ENCODE measurements around the gene KCTD12.
A peak's percentile ranks its signal among the peaks of the same experiment; 100 is the strongest.

The KCTD12 gene

DNA sequence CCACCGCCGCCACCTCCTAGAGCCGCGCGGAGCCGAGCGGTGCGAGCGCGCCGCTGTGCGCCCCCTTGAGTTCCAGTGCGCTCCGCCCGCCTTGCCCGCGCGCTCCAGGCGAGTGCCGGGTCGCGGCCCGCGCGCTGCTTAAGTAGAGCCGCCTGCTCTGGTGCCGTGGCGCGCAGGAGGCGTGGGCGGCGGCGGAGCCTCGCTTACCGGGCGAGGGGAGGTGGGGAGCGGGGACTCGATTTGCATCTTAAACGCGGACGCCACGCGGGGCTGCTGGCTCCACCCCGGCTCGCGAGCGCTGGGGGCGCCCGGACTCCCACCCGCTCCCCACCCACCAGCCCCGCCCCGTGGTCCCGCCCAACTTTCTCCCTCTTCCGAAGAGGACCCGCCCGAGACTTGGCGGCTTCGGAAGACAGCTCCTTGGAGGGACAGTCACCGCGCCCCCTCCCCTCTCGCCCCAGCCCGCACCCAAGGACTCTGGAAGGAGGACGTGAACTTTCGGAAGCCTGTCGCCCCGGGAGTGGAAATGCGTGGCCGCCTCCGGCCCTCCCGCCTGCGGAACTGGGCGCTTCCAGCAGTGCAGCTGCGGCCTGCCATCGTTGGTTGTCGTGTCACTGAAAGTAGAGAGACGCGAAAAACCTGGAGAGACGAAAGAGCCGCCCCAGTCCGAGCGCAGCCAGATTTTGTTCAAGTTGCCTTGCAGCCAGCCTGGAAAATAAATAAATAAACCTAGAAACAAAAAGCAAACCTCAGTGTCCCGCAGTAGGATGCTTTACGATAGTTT is at the start of gene KCTD12:
Gene KCTD12, minus strand, starts transcription at position 114 of the 784 bp plus-strand sequence. CDS start 257 bp downstream, outside the sequence.
- TF ChIP-seq GATA3 (IDR thresholded peaks at IDR 0.05; ENCODE audit: low read depth, low read length) (no peak), GATA2 (IDR thresholded peaks at IDR 0.05; ENCODE audit: low read depth, low read length) (no peak)

DNA sequence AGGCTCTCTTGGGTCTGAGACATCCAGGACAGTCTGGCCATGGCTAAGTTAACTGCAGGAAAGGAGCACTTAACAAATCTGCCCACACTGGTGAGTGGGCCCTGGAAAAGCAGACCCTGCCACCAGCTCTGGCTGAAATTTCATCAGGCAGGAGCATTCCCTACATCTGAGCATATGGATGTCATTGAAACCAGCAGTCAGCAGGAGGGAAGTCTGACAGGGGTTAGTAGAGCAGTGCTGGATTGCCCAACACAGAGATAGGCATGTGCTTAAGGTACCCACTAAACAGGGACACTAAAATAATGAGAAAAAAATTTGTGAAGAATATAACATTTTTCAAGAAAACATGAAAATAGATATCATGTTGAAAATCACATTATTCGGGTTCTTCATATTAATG is 48.5 kb upstream of the KCTD12 start:
- TF ChIP-seq GATA2 (IDR thresholded peaks at IDR 0.05; ENCODE audit: low read depth, low read length), result no peak
- TF ChIP-seq GATA3 (IDR thresholded peaks at IDR 0.05; ENCODE audit: low read depth, low read length), result no peak

DNA sequence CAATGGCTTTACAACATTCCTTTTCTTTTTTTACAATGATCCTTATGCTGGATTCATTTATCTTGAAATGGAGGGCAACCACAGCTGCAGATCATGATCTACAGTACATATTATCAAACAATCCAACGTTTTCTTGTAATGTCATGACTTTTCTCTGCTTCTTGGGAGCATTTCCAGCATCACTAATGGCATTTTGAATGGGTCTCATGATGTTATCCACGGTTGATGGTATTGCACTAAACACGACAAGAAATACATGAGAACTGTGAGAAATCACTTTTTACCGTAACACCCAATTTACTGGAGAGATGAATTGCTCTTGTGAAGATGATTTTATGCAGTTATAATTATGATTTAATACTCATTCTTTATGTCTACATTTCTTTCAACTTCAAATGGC is 45.9 kb upstream of the KCTD12 start:
- TF ChIP-seq GATA3 (IDR thresholded peaks at IDR 0.05; ENCODE audit: low read depth, low read length) (no peak), GATA2 (IDR thresholded peaks at IDR 0.05; ENCODE audit: low read depth, low read length) (no peak)

DNA sequence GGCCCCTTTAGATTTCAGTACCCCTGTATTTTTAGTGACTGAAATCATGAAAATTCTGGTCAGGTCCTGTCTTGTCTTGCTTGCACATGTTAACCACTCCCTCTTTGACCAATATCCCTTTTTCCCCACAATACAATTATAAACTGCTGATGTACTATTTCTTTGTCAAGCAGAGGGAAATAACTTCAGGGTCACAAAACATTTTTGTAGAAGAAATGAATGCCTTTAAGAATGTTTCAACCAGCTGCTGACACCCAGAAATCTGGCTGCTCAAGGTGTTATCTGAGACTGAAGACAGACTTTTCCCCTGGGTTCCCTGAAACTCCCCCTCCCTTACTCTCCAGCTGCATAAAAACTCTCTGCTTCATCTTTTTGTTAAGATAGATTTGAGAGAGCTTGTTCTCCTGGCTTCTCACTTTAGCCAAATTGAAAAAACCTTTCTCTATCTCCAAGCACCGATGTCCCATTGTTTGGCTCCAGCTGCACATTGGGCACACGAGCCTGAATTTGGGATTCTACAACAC is 43.7 kb upstream of the KCTD12 start:
- TF ChIP-seq GATA2 (IDR thresholded peaks at IDR 0.05; ENCODE audit: low read depth, low read length), result no peak
- TF ChIP-seq GATA3 (IDR thresholded peaks at IDR 0.05; ENCODE audit: low read depth, low read length), result no peak

DNA sequence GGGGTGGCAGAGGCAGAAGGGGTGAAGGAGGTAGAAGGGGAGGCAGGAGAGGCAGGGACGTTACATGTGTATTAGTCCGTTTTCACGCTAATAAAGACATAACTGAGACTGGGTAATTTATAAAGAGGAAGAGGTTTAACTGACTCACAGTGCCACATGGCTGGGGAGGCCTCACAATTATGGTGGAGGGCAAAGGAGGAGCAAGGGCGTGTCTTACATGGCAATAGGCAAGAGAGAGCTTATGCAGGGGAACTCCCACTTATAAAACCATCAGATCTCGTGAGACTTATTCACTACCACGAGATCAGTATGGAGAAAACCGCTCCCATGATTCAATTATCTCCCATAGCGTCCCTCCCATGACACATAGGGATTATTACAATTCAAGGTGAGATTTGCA is 43.1 kb upstream of the KCTD12 start:
- no peak for TF ChIP-seq GATA3 (IDR thresholded peaks at IDR 0.05; ENCODE audit: low read depth, low read length)
- no peak for TF ChIP-seq GATA2 (IDR thresholded peaks at IDR 0.05; ENCODE audit: low read depth, low read length)

DNA sequence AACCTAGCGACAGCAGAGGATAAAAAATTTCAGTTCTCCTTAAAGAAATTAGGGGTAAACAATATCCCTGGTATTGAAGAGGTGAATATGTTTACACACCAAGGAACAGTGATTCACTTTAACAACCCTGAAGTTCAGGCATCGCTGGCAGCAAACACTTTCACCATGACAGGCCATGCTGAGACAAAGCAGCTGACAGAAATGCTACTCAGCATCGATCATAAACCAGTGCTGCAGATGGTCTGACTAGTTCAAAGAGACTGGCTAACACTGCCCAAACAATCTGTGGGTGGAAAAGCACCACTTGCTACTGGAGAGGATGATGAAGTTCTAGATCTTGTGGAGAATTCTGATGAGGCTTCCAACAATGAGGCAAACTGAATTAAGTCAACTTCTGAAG is 42.3 kb upstream of the KCTD12 start:
- TF ChIP-seq GATA2 (IDR thresholded peaks at IDR 0.05; ENCODE audit: low read depth, low read length), result no peak
- no peak for TF ChIP-seq GATA3 (IDR thresholded peaks at IDR 0.05; ENCODE audit: low read depth, low read length)

DNA sequence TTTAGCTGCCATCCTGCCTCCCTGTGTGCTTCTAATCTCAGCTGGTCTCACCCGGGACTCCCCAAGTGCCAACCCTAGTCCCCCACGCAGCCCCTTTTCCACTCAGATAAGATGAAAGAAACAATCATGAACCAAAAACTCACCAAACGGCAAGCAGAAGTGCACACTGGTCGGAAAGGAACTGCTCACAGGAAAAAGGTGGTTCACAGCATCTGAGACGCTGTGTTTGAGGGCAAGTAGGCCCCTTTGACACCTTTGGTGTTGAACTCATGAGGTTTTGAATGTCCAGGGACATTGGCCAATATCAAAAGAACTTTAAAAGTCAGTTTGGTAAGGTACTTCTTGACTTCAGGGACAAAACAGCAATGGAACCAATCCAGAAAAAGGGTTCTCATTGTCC is 41.8 kb upstream of the KCTD12 start:
- no peak for TF ChIP-seq GATA3 (IDR thresholded peaks at IDR 0.05; ENCODE audit: low read depth, low read length)
- TF ChIP-seq GATA2 (IDR thresholded peaks at IDR 0.05; ENCODE audit: low read depth, low read length), result no peak

DNA sequence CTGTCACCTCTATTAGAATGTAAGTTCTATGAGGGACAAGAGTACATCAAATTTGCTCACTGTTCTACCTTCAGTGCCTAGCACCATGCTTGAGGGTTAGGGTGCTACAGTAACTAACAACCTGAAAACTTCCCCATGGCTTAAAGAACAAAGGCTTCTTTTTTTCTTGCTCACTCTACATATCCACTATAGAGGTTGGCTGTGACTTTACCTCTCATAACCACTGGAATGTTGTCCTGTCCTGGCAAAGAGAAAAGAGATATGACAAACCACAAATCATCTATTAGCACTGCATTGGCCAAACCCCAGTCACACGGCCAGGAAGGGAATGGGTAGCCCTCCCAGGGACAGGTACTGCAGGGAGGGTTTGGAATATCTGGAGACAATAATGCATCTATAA is 38.9 kb upstream of the KCTD12 start:
- TF ChIP-seq GATA2 (IDR thresholded peaks at IDR 0.05; ENCODE audit: low read depth, low read length) (no peak), GATA3 (IDR thresholded peaks at IDR 0.05; ENCODE audit: low read depth, low read length) (no peak)

DNA sequence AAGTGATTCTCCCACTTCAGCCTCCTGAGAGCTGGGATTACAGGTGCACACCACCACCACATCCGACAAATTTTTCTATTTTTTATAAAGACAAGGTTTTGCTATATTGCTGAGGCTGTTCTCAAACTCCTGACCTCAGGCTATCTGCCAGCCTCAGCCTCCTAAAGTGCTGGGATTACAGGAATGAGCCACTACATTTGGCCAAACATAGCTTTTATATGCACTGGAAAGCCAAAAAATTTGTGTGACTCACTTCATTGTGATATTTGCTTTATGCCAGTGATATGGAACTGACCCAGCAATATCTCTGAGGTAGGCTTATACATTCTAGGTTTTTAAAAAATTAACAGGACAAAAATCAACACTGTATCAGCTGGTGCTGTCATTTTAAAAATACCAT is 35.3 kb upstream of the KCTD12 start:
- TF ChIP-seq GATA2 (IDR thresholded peaks at IDR 0.05; ENCODE audit: low read depth, low read length) (no peak), GATA3 (IDR thresholded peaks at IDR 0.05; ENCODE audit: low read depth, low read length) (no peak)

DNA sequence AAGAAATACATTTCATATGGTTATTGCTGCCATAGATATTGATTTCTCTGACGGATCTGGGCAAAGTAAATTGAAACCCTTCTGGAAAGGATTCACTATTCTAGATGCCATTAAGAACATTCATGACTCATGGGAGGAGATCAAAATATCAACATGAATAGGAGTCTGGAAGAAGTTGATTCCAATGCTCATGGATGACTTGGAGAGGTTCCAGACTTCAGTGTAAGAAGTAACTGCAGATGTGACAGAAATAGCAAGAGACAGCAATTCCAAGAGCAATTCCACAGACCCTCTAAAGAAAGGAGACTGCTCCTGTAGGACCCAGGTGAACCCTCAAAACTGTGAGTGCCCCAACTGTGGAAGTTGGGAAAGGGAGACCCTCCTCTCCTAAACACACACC is 30.9 kb upstream of the KCTD12 start:
- no peak for TF ChIP-seq GATA3 (IDR thresholded peaks at IDR 0.05; ENCODE audit: low read depth, low read length)

DNA sequence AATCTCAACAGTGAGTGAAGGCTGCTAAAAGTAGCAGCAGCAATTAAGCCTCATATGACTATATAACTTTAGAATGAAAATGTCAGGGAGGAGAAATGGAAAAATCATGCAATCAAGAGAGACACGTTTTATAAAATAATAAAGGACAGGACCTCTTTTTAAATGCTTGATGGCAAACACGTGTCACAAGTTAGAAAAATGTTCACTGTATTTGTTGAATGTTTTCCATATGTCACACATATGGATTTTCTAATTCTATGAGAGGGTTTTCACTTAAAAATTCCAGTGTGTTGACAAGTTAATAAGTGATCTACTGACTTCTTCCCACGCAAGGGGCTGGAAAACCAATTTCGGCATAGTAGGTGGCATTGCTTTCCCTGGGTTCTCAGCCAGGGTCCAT is 27.7 kb upstream of the KCTD12 start:
- TF ChIP-seq GATA3 (IDR thresholded peaks at IDR 0.05; ENCODE audit: low read depth, low read length) (no peak), GATA2 (IDR thresholded peaks at IDR 0.05; ENCODE audit: low read depth, low read length) (no peak)

DNA sequence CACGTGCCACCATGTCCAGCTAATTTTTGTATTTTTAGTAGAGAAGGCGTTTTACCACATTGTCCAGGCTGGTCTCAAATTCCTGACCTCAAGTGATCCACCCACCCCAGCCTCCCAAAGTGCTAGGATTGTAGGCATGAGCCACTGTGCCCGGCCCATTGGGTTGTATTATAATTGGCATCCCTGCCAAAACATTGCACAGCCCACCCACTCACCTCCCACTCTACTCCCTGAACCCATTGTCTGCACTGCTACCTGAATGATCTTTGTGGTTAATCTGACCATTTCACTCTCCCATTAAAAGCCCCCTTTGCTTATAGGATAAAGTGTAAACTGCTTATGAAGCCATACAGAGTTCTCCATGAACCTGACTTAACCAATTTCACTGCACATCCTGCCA is 26.3 kb upstream of the KCTD12 start:
- TF ChIP-seq GATA2 (IDR thresholded peaks at IDR 0.05; ENCODE audit: low read depth, low read length) (no peak), GATA3 (IDR thresholded peaks at IDR 0.05; ENCODE audit: low read depth, low read length) (no peak)

DNA sequence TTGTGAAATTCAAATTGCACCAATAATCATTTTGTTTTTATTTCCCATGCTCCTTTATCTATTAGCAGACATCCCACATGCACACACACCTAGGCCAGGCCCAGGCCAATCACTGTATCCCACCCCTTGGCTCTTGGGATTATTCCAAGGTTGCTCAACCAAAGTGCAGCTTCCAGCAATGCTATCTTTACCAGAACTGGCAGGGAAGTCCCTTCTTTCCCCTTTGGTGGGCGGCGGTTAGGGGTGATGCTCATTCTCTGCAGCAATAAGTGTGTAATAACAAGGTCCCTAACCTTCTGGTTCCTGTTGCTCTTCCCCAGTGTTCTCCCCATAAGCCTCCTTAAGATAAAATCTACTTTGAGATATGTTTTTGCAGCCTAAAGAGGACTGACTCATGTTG is 18.3 kb upstream of the KCTD12 start:
- TF ChIP-seq GATA3 (IDR thresholded peaks at IDR 0.05; ENCODE audit: low read depth, low read length) (no peak), GATA2 (IDR thresholded peaks at IDR 0.05; ENCODE audit: low read depth, low read length) (no peak)

DNA sequence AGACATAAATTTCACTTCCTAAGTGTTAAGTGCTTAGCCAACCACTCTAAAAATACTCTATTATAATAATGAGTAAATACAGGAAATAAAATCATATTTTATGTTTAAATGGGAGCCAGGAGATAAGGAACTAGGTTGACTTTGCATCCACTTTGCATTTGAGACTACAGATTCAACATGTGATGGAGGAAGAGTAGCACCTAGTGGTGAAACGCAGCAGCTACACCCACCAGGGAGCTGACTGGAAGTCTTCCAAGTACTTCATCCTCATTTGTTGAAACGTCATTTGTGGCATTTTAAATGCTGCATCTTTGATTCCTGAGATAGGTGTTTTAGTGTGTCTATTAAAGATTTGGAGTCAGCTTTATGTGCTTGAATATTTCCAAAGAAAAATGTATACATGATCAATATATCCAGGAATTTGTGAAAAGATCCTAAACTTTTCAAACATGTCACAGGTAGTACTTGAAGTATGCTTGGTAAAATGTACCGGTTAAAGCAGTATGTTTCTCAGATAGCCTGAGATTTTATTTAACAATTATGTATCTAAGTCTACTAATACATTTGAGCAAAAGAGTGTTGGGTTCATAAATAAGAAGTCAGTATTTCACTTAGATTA is 17.4 kb upstream of the KCTD12 start:
- TF ChIP-seq GATA2 (IDR thresholded peaks at IDR 0.05; ENCODE audit: low read depth, low read length) (peak; percentile 42; the same call in 1 of the 2 replicates), GATA3 (IDR thresholded peaks at IDR 0.05; ENCODE audit: low read depth, low read length) (no peak)
